Measurements from ENCODE around the gene LPCAT1.

The LPCAT1 gene

GRCh38 chr5:1514027-1514818 lies 9.5 kb downstream of the LPCAT1 start:
- TF ChIP-seq, protein P1, sequence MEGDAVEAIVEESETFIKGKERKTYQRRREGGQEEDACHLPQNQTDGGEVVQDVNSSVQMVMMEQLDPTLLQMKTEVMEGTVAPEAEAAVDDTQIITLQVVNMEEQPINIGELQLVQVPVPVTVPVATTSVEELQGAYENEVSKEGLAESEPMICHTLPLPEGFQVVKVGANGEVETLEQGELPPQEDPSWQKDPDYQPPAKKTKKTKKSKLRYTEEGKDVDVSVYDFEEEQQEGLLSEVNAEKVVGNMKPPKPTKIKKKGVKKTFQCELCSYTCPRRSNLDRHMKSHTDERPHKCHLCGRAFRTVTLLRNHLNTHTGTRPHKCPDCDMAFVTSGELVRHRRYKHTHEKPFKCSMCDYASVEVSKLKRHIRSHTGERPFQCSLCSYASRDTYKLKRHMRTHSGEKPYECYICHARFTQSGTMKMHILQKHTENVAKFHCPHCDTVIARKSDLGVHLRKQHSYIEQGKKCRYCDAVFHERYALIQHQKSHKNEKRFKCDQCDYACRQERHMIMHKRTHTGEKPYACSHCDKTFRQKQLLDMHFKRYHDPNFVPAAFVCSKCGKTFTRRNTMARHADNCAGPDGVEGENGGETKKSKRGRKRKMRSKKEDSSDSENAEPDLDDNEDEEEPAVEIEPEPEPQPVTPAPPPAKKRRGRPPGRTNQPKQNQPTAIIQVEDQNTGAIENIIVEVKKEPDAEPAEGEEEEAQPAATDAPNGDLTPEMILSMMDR (IDR thresholded peaks at IDR 0.05; ENCODE audit: extremely low read depth, insufficient read depth, missing control alignments): no peak
- no peak for DNase-seq (ENCODE audit: low spot score)
- in situ Hi-C loops (cut with MboI; ENCODE audit: low pct_unique_long_range_greater_than_20kb, low sequenced_read_pairs, unreplicated experiment): no loop called here

- DNase-seq (ENCODE audit: low spot score): no peak
- TF ChIP-seq, protein P1 (IDR thresholded peaks at IDR 0.05; ENCODE audit: extremely low read depth, insufficient read depth, missing control alignments): no peak
- in situ Hi-C loops (cut with MboI; ENCODE audit: low pct_unique_long_range_greater_than_20kb, low sequenced_read_pairs, unreplicated experiment): no loop called here
These were observed 10.3 kb downstream of the LPCAT1 start for GRCh38 chr5:1513326-1514026.

GRCh38 chr5:1512541-1513291 lies 11.0 kb downstream of the LPCAT1 start:
- TF ChIP-seq, protein P1 (IDR thresholded peaks at IDR 0.05; ENCODE audit: extremely low read depth, insufficient read depth, missing control alignments): no peak
- no peak for DNase-seq (ENCODE audit: low spot score)
- in situ Hi-C loops (cut with MboI; ENCODE audit: low pct_unique_long_range_greater_than_20kb, low sequenced_read_pairs, unreplicated experiment): no loop called here

GRCh38 chr5:1511651-1512540 lies 11.9 kb downstream of the LPCAT1 start:
- in situ Hi-C loops (cut with MboI; ENCODE audit: low pct_unique_long_range_greater_than_20kb, low sequenced_read_pairs, unreplicated experiment): no loop called here
- TF ChIP-seq, protein P1 (IDR thresholded peaks at IDR 0.05; ENCODE audit: extremely low read depth, insufficient read depth, missing control alignments): peak; percentile 51
- no peak for DNase-seq (ENCODE audit: low spot score)

GRCh38 chr5:1511048-1511447 lies 12.7 kb downstream of the LPCAT1 start:
- in situ Hi-C loops (cut with MboI; ENCODE audit: low pct_unique_long_range_greater_than_20kb, low sequenced_read_pairs, unreplicated experiment): no loop called here
- TF ChIP-seq, protein P1 (IDR thresholded peaks at IDR 0.05; ENCODE audit: extremely low read depth, insufficient read depth, missing control alignments): no peak
- no peak for DNase-seq (ENCODE audit: low spot score)

DNA sequence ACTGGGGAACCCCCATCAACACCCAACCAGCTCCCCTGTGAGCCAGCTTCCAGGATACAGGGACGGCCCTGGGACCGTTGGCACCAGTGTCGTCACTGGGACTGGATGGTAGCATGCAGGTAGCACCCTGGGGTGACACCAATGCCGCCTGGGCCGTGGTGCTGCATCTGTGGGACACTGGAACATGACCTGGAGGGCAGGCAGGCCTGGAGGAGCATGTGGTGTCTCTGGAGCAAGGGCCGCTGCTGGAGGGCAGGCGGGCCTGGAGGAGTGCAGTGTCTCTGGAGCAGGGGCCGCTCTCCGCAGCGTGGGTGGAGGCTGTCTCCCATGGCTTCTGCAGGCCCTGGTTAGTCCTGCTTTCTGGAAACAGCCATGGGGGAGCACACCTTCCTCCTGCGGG lies 13.1 kb downstream of the LPCAT1 start:
- TF ChIP-seq, protein P1 (IDR thresholded peaks at IDR 0.05; ENCODE audit: extremely low read depth, insufficient read depth, missing control alignments): no peak
- in situ Hi-C loops (cut with MboI; ENCODE audit: low pct_unique_long_range_greater_than_20kb, low sequenced_read_pairs, unreplicated experiment): no loop called here
- DNase-seq (ENCODE audit: low spot score): no peak
